HG03280 (cell line): ENCODE results near the gene CEACAM1.
"Not testable (repeated sequence)": the region's sequence is repeated elsewhere in the genome, so short reads cannot be mapped to it uniquely, and the experiment has no call there.

Experiments used
- ATAC-seq: cut with Tn5 transposase; IDR thresholded peaks from one replicate; pipeline ENCODE4 v1.9.1; 2021; ENCODE audit warnings: mild to moderate bottlenecking, moderate library complexity; ENCODE audit not compliant: unreplicated experiment

The CEACAM1 gene

DNA sequence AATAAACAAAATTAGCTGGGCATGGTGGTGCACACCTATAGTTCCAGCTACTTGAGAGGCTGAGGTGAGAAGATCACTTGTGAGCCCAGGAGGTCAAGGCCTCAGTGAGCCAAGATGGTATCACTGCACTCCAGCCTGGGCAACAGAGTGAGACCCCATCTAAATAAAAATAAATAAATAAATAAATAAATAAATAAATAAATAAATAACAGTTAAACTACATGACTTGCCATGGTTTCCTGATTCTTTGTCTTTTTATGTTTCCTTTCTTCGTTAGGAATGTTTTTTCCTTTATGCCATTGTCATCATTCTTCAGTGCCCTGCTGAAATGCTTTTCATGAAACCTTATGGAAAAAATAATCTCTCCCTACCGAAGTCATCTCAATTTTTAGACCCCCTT is 50.3 kb downstream of the CEACAM1 start:
- ATAC-seq, result no peak

DNA sequence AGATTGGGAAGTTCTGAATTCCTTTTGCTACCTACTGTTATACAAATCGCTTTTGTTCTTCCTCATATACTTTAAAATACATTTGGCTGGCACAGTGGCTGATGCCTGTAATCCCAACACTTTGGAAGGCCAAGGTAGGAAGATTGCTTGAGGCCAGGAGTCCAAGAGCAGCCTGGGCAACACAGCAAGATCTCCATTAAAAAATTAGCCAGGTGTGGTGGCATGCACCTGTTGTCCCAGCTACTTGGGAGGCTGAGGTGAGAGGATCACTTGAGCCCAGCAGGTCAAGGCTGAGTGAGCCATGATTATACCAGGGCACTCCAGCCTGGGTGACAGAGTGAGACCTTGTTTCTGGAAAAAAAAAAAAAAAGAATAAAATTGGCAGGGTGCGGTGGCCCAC is 51.2 kb downstream of the CEACAM1 start:
- ATAC-seq, result no peak

DNA sequence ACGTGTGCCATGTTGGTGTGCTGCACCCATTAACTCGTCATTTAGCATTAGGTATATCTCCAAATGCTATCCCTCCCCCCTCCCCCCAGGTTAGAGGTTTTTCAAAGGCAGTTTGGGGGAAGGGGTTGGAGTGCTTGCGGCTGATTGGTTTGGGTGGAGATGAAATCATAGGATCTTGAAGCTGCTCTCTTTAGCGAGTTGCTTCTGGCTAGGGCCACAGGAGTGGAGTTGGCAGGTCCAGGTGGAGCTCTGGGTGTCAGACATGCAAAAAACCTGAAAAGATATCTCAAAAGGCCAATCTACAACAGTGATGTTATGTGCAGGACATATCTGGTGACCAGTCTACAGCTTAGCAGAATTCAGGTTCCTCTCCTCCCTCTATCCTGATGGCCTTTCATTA is 52.9 kb downstream of the CEACAM1 start:
- no peak for ATAC-seq

DNA sequence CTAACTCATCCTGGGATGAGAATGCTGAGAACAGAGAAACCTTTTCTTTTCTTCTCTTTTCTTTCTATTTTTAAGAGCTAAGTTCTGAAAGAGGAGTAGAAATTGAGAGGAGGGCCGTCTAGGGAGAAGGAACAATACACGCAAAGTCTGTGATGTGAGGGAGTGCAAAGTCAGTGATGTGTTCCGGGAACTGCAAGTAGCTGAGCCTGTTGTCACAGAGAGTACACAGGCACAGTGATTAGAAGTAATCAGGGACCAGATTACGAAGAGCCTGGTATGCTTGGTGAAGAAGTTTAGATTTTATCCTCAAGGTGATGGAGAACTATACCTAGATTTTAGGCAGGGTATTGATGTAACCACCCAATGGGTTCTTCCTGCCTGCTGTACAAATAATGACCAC is 53.5 kb downstream of the CEACAM1 start:
- no peak for ATAC-seq

DNA sequence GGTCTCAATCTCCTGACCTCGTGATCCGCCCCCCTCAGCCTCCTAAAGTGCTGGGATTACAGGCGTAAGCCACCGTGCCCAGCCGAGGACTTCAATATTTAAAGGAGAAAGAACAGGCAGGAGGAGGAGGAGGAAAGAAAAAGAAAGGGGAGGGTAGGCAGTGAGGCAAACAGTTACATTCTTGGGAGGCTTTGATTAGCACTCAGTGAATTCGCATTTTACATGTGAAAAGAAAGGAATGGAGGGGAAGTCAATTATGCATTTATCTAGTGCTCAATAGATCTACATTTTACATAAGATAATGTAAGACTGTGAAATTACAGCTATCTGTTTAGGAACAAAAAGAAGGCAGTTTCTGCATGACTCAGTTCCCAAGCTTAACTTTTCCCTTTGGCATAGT is 54.6 kb downstream of the CEACAM1 start:
- ATAC-seq, result no peak

DNA sequence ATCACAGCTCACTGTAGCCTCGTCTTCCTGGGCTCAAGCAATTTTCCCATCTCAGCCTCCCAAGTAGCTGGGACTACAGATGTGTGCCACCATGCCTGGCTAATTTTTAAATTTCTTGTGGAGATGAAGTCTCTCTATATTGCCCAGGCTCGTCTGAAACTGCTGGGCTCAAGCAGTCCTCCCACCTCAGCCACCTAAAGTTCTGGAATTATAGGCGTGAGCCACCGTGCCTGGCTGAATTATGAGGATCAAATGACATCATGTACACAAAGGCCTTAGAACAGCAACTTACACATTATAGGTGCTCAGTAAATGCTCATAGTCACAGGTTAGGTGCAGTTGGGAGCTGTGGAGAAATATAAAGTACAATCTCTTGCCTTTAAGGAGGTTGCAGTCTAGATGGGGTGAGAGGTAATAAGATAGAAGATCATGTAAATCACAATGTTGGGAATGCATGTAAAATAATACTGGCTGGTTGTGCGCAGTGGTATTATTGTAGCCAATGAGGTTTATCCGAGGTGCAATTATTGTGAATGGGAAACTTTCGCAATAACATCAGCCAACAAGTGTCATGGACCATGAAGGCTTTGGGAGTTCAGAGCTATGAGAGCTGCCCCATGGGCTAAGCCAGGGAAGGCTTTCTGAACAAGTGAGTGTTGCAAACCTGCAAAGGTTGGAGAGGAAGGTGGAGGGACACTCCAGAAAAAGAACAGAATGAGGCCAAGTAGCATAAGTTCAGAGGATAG is 55.7 kb downstream of the CEACAM1 start:
- no peak for ATAC-seq

DNA sequence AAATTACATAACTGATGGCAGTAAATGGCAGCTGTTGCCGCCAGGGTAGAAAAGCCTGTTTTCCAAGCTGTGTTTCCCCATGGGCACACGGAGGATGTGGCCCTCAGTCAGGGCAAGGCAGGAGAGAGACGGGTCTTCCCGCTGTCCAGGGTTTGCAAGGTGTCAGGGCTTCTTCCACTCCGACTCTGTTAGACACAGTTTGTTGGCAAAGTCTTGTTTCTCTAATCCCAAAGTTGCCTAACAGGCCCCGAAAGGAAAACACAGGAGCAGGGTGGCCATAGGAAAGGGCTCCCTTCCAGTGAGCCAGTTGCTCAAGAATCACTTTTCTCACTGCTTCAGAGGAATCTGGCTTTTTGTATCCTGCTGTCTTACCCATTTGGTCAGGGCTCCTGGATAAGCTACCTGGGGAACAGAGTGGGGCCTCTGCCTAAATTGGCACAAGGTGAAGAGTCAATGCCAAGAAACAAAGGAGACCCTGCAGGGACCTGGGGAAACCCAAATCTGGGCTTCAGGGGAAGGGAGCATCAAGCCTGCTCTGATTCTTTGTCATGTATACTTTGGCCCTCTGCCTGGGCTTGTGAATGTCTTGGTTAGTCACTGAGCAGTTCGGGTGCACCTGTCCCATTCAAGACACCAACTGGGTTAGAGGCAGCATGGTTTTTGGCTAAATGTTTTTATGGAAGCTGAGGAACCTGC is 56.6 kb downstream of the CEACAM1 start:
- no peak for ATAC-seq

DNA sequence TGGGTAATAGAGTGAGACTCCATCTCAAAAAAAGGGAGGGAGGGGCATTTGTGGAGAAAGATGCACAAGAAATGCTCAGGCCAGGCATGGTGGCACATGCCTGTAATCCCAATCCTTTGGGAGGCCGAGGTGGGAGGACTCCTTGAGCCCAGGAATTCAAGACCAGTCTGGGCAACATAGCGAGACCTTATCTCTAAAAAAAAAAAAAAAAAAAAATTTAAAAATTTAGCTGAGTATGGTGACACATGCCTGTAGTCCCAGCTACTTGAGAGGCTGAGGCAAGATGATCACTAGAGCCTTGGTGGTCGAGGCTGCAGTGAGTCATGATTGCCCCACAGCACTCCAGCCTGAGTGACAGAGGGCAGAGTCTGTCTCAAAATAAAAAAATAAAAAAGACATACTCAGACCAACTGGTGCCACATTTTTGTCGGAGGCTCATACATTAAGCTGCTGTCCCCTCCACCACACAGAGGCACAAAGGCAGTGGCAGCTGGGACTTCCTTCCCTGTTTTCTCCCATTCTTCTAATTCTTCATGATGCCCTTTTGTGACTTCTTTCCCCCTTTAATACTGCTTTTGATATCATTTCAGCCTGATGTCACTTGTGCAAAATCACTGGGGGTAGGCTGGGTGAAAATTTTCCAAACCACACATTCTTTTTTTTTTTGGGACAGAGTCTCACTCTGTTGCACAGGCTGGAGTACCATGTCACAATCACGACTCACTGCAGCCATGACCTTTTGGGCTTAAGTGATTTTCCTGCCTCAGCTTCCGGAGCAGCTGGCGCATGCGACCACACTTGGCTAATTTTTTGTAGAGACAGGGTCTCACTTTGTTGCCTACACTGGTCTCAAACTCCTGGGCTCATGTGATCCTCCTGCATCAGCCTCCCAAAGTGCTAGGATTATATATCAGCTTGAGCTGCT is 58.7 kb downstream of the CEACAM1 start:
- ATAC-seq, result no peak

DNA sequence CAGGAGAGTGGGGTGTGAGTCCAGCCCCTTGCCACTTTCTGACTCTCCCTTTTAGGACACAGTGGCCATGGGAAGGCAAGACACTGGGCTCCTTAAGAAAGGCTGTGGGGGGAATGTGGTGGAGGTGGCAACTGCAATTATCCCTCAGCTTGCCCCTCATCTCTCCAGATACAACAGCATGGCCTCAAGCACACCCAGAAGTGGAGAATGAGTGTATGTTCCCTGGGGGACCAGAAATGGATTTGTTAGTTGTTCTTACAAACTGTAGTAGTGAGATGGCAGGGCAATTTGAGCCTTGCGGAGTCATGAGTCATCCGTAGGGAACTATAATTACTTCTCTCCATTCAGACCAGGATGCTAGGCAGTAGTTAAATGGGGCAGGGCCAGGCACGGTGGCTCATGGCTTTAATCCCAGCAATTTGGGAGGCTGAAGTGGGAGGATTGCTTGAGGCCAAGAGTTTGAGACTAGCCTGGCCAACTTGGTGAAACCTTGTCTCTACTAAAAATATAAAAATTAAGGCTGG is 59.9 kb downstream of the CEACAM1 start:
- ATAC-seq, result no peak

DNA sequence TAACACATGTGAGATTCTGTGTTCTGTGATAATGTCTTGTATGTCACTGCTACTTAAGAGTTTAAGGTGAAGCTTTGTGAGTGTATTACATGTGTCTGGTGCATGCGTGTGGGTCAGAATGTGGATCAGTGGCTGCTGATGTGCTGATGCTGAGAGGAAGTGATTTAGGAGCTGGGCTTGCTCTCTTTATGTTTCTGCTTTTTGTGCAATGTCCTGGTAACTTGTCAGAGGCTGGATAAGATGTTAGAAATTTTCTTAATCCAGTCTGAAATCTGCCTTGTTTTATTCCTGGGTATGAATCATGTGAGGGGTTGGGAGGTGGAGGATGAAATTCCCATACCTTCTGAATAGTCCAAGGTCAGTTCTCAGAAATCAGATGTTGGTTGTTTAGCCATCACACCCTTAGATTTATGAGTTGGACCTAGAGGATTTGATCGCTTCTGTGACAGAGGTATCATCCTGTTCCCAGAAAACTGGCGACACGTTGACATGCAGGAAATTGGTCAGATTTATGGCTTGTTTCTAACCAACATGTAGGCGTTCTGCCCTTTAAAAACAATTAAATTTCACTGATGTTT is 61.0 kb downstream of the CEACAM1 start:
- no peak for ATAC-seq

DNA sequence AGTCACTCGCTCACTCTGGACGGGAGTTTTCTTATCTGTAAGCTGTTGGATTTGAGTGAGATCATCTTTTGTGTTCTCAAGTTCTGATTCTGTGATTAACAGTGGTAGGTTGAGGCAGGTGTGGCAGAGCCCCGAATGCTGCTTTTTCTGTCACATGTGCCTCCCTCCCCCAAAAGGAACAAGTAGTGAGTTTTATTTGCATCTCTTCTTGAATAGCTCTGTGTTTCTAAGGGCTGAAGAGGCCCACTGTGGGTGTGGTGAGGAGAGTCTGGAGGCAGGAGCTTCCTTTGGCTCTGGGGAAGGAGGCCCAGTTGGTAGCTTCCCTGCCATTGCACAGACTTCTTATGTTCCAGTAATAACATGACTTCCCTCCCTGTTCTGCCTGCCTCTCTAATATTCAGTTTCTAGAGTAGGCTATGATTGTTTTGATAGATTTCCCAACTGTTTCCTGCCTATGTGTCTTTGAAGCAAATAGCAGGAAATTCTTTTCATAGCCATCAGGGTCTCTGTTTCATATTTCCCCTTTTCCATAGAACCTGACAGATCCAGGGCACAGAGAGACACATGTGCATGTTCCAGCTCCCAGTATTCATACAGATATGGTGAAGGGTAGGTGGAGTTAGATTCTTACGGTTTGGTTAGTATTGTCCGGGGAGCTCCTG is 61.6 kb downstream of the CEACAM1 start:
- ATAC-seq, result no peak

DNA sequence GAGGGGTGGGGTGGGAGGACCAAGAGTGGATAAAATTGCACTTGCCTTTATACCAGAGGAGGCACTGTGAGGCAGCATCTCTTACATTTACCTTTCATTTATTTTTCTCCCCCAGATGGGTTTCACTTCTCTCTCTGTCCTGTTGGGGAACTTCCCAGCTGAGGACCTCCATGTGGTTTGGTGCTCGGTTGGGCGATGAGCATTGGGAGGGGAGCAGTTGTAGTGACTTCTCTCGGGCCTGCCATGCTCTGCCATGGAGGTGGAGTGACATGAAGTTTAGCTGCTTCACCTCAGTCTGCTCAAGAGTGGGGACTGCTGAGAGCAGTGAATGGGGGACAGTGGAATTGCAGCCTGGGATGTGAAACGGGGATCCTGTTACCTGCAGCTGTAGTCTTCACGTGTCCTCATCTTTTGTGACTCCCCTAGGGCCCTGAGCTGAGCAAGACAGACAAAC is 62.4 kb downstream of the CEACAM1 start:
- ATAC-seq, result no peak

DNA sequence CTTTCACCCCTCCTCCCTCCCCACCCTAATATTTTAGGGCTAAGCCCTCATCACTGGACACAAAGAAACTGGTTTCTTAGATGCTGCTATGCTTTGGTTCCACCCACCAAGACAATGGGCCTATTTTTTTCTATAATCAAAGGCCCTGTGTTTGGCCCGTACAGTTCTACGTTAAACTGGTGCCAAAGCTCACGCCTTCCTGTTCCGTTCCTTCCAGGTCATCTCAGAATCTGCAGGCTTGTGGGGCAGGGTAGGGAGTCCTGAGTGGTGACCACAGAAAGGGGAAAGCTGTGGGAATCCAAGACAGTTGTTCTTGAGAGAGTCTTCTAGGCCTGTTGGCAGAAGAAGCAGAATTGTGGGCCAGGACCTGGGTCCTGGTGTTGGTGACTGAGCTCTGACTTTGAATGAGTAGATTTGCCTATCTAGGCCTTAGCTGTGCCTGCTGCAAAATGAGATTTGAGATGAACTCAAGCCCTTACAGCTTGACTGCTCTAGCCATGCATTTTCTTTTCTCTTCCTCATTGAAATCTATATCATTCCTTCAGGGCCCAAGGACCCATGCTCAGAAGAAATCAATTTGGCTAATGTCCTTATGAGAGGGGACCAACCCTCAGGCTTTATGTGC is 66.5 kb downstream of the CEACAM1 start:
- no peak for ATAC-seq

DNA sequence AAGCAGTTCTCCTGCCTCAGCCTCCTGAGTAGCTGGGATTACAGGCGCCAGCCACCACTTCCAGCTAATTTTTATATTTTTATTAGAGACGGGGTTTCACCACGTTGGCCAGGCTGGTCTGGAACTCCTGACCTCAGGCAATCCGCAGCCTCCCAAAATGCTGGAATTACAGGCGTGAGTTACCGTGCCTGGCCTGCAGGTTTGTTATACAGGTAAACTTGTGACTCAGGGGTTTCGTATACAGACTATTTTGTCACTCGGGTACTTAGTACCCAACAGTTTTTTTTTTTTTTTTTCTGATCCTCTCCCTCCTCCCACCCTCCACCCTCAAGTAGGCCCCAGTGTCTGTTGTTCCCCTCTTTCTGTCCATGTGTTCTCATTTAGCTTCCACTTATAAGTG is 67.0 kb downstream of the CEACAM1 start:
- not testable (repeated sequence) for ATAC-seq

DNA sequence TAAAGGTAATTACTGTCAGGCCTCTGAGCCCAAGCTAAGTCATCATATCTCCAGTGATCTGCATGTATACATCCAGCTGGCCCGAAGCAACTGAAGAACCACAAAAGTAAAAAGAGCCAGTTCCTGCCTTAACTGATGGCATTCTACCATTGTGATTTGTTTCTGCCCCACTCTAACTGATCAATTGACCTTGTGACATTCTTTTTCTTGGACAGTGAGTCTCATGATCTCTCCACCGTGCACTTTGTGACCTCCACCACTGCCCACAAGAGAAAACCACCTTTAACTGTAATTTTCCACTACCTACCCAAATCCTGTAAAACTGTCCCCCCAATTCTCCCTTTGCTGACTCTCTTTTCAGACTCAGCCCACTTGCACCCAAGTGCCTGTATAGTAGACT is 68.4 kb downstream of the CEACAM1 start:
- ATAC-seq, result no peak
